SK-N-SH treated with all-trans-retinoic acid at 6 μM for 48 hours (cell line): ENCODE measurements around the gene C14orf119.

Experiments
- ATAC-seq: fragments of 200-7000 bp; cut with Tn5 transposase; 3 replicates; pipeline ENCODE4 v1.9.1; 2020; ENCODE audit warnings: mild to moderate bottlenecking, moderate library complexity
- ARNTL ChIP-seq: fragments of 450-650 bp; formaldehyde crosslinking; IDR thresholded peaks from 2 replicates; pipeline ENCODE4 v1.5.0; 2020; ENCODE audit warnings: low read depth, mild to moderate bottlenecking, moderate library complexity, borderline replicate concordance
- BACH2 ChIP-seq: fragments of 250-450 bp; sonication (Bioruptor Pico); IDR thresholded peaks from 2 replicates; pipeline ENCODE4 v1.9.0; 2021; ENCODE audit warnings: mild to moderate bottlenecking, borderline replicate concordance
- CSDC2 ChIP-seq: fragments of 250-450 bp; sonication (Bioruptor Pico); IDR thresholded peaks from 2 replicates; pipeline ENCODE4 v1.5.0; 2020; ENCODE audit warnings: mild to moderate bottlenecking, moderate library complexity
- ESRRG ChIP-seq: fragments of 250-450 bp; sonication (Bioruptor Pico); IDR thresholded peaks from 2 replicates; pipeline ENCODE4 v1.6.1; 2021; ENCODE audit warnings: mild to moderate bottlenecking
- GLIS3 ChIP-seq: fragments of 250-450 bp; sonication (Bioruptor Pico); IDR thresholded peaks from 2 replicates; pipeline ENCODE4 v1.5.0; 2020; ENCODE audit warnings: mild to moderate bottlenecking, moderate library complexity
- ISL1 ChIP-seq: fragments of 250-450 bp; sonication (Bioruptor Pico); IDR thresholded peaks from 2 replicates; pipeline ENCODE4 v2.1.2; 2022; ENCODE audit warnings: mild to moderate bottlenecking, moderate library complexity
- OSR1 ChIP-seq: fragments of 250-450 bp; sonication (Bioruptor Pico); IDR thresholded peaks from 2 replicates; pipeline ENCODE4 v1.8.0; 2022; ENCODE audit warnings: moderate library complexity, mild to moderate bottlenecking, inconsistent platforms
- PPARA ChIP-seq: fragments of 250-450 bp; sonication (Bioruptor Pico); IDR thresholded peaks from 2 replicates; pipeline ENCODE4 v1.5.0; 2020; ENCODE audit warnings: mild to moderate bottlenecking, borderline replicate concordance
- RARB ChIP-seq: fragments of 250-450 bp; sonication (Bioruptor Pico); IDR thresholded peaks from 2 replicates; pipeline ENCODE4 v1.8.0; 2021; ENCODE audit warnings: mild to moderate bottlenecking, moderate library complexity
- TCF4 ChIP-seq: fragments of 250-450 bp; sonication (Bioruptor Pico); IDR thresholded peaks from 2 replicates; pipeline ENCODE4 v1.8.0; 2021; ENCODE audit warnings: mild to moderate bottlenecking, moderate library complexity, borderline replicate concordance
- TOX ChIP-seq: fragments of 250-450 bp; sonication (Bioruptor Pico); IDR thresholded peaks from 2 replicates; pipeline ENCODE4 v1.8.0; 2021; ENCODE audit warnings: mild to moderate bottlenecking, moderate library complexity, borderline replicate concordance
- ZC3H10 ChIP-seq: fragments of 250-450 bp; sonication (Bioruptor Pico); IDR thresholded peaks from 2 replicates; pipeline ENCODE4 v1.5.1; 2021; ENCODE audit warnings: mild to moderate bottlenecking, moderate library complexity
- ZFP3 ChIP-seq: fragments of 250-450 bp; sonication (Bioruptor Pico); IDR thresholded peaks from 2 replicates; pipeline ENCODE4 v1.5.0; 2020; ENCODE audit warnings: mild to moderate bottlenecking, moderate library complexity
- ZFP30 ChIP-seq: fragments of 450-650 bp; formaldehyde crosslinking; IDR thresholded peaks from 2 replicates; pipeline ENCODE4 v1.5.0; 2022; ENCODE audit warnings: mild to moderate bottlenecking, moderate library complexity
- ZNF565 ChIP-seq: fragments of 450-650 bp; formaldehyde crosslinking; conservative IDR thresholded peaks from 2 replicates; pipeline ENCODE4 v1.5.0; 2020; ENCODE audit warnings: low read depth, mild to moderate bottlenecking, moderate library complexity
- ZNF70 ChIP-seq: fragments of 450-650 bp; formaldehyde crosslinking; IDR thresholded peaks from 2 replicates; pipeline ENCODE4 v1.5.0; 2020; ENCODE audit warnings: mild to moderate bottlenecking, moderate library complexity
- ZNF8 ChIP-seq: fragments of 450-650 bp; formaldehyde crosslinking; IDR thresholded peaks from 2 replicates; pipeline ENCODE4 v1.5.0; 2020; ENCODE audit warnings: mild to moderate bottlenecking, moderate library complexity
- TF ChIP-seq, protein P1 (sequence below): fragments of 250-450 bp; sonication (Bioruptor Pico); IDR thresholded peaks from 2 replicates; pipeline ENCODE4 v1.5.0; 2020; ENCODE audit warnings: mild to moderate bottlenecking, moderate library complexity
- TF ChIP-seq, protein P2 (sequence below): fragments of 250-450 bp; sonication (Bioruptor Pico); IDR thresholded peaks from 2 replicates; pipeline ENCODE4 v1.8.0; 2021; ENCODE audit warnings: low read depth, mild to moderate bottlenecking, moderate library complexity, borderline replicate concordance
- TF ChIP-seq, protein P3 (sequence below): fragments of 250-450 bp; sonication (Bioruptor Pico); IDR thresholded peaks from 2 replicates; pipeline ENCODE4 v1.5.1; 2020; ENCODE audit warnings: low read depth, mild to moderate bottlenecking, moderate library complexity
- TF ChIP-seq, protein P4 (sequence below): fragments of 250-450 bp; sonication (Bioruptor Pico); IDR thresholded peaks from 2 replicates; pipeline ENCODE4 v1.8.0; 2020; ENCODE audit warnings: mild to moderate bottlenecking, moderate library complexity, borderline replicate concordance

C14orf119 gene

DNA sequence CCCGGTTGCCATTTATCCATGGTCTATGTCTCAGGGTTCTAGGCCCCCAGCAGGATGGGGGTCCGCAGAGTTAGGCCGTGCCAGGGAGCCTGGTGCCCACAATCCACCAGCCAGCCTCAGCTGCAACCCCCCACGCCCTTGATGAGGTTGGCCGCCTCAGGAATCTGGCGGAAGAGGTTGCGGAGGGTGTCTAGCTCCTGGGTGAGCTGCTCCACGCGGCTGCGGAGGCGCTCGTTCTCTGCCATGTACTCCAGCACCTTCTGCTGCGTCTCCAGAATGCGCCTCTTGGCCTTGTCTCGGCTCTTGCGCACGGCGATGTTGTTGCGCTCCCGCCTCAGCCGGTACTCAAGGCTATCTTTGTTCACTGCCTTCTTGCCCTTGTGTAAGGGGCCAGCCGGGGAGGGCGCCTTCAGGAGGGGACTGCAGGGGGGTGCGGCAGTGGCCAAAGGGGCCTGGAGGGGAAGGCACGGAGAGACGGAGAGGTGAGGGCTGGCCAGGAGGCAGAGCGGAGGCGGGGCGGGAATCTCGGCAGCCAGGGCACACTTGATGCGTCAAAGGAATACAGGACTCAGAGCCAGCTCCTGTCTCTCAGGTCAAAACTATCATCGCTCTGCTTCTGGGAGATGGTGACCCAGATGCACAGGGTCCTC is 22.2 kb downstream of the C14orf119 start:
- no peak for ATAC-seq
- no peak for TF ChIP-seq TOX (CRISPR knock-in tag)
- no peak for TF ChIP-seq ZFP3
- TF ChIP-seq ARNTL (CRISPR knock-in tag): no peak
- TF ChIP-seq, protein P1, sequence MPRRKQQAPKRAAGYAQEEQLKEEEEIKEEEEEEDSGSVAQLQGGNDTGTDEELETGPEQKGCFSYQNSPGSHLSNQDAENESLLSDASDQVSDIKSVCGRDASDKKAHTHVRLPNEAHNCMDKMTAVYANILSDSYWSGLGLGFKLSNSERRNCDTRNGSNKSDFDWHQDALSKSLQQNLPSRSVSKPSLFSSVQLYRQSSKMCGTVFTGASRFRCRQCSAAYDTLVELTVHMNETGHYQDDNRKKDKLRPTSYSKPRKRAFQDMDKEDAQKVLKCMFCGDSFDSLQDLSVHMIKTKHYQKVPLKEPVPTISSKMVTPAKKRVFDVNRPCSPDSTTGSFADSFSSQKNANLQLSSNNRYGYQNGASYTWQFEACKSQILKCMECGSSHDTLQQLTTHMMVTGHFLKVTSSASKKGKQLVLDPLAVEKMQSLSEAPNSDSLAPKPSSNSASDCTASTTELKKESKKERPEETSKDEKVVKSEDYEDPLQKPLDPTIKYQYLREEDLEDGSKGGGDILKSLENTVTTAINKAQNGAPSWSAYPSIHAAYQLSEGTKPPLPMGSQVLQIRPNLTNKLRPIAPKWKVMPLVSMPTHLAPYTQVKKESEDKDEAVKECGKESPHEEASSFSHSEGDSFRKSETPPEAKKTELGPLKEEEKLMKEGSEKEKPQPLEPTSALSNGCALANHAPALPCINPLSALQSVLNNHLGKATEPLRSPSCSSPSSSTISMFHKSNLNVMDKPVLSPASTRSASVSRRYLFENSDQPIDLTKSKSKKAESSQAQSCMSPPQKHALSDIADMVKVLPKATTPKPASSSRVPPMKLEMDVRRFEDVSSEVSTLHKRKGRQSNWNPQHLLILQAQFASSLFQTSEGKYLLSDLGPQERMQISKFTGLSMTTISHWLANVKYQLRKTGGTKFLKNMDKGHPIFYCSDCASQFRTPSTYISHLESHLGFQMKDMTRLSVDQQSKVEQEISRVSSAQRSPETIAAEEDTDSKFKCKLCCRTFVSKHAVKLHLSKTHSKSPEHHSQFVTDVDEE (CRISPR knock-in tag): no peak
- TF ChIP-seq ISL1: no peak
- no peak for TF ChIP-seq ZNF70 (CRISPR knock-in tag)
- TF ChIP-seq, protein P2, sequence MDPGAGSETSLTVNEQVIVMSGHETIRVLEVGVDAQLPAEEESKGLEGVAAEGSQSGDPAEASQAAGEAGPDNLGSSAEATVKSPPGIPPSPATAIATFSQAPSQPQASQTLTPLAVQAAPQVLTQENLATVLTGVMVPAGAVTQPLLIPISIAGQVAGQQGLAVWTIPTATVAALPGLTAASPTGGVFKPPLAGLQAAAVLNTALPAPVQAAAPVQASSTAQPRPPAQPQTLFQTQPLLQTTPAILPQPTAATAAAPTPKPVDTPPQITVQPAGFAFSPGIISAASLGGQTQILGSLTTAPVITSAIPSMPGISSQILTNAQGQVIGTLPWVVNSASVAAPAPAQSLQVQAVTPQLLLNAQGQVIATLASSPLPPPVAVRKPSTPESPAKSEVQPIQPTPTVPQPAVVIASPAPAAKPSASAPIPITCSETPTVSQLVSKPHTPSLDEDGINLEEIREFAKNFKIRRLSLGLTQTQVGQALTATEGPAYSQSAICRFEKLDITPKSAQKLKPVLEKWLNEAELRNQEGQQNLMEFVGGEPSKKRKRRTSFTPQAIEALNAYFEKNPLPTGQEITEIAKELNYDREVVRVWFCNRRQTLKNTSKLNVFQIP (CRISPR knock-in tag): no peak
- TF ChIP-seq PPARA (CRISPR knock-in tag): no peak
- TF ChIP-seq ESRRG (CRISPR knock-in tag): no peak
- TF ChIP-seq BACH2 (CRISPR knock-in tag): no peak
- no peak for TF ChIP-seq ZNF8 (CRISPR knock-in tag)
- TF ChIP-seq, protein P3, sequence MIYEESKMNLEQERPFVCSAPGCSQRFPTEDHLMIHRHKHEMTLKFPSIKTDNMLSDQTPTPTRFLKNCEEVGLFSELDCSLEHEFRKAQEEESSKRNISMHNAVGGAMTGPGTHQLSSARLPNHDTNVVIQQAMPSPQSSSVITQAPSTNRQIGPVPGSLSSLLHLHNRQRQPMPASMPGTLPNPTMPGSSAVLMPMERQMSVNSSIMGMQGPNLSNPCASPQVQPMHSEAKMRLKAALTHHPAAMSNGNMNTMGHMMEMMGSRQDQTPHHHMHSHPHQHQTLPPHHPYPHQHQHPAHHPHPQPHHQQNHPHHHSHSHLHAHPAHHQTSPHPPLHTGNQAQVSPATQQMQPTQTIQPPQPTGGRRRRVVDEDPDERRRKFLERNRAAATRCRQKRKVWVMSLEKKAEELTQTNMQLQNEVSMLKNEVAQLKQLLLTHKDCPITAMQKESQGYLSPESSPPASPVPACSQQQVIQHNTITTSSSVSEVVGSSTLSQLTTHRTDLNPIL (CRISPR knock-in tag): no peak

DNA sequence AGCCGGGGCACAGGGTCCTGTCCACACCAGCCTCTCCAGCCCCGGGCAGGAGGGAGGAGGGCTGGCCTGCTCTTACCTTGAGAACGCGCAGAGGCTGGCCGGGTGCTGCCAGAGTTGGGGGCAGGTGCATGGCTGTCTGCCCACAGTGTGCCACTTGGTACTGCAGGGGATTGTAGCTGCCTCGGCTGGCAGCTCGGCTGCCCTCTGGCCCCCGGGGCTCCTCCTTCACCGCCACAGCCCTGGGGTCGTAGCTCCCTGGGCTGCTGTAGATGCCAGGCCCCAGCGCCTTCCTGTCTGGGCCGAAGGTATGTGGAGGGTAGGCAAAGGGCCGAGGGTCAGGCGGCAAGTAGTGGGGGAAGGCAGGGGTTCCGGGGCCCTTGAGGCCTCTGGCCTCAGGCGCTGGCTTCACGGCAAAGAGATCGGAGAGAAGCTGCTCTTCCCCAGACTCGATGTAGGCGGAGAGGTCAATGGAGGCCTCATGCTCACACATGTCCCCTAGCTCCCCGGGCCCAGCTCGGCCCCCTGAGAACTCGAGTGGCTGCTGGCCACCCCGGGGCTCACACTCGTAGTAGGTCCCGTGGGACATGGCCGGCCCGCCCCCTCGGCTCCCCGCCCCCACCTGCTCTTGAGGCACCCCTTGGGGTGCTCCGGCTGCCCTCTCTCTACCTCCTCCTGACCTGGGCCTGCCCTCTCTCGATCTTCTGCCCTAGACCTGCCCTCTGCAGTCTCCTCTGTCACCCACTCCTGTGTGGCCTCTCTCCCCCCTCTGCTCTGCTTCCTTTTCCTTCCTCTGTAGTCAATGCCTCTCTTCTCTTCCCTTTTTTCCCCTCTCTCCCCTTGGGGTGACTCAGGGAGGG is 23.4 kb downstream of the C14orf119 start, which contains the start of gene CEBPE:
Gene CEBPE, minus strand, starts transcription at position 750 of the 857 bp plus-strand sequence. Its CDS starts 164 bp downstream, at position 586.
- TF ChIP-seq ARNTL (CRISPR knock-in tag) (no peak), OSR1 (CRISPR knock-in tag) (no peak), ESRRG (CRISPR knock-in tag) (no peak)
- TF ChIP-seq, all 23 proteins: peak for 0
- no peak for ATAC-seq

DNA sequence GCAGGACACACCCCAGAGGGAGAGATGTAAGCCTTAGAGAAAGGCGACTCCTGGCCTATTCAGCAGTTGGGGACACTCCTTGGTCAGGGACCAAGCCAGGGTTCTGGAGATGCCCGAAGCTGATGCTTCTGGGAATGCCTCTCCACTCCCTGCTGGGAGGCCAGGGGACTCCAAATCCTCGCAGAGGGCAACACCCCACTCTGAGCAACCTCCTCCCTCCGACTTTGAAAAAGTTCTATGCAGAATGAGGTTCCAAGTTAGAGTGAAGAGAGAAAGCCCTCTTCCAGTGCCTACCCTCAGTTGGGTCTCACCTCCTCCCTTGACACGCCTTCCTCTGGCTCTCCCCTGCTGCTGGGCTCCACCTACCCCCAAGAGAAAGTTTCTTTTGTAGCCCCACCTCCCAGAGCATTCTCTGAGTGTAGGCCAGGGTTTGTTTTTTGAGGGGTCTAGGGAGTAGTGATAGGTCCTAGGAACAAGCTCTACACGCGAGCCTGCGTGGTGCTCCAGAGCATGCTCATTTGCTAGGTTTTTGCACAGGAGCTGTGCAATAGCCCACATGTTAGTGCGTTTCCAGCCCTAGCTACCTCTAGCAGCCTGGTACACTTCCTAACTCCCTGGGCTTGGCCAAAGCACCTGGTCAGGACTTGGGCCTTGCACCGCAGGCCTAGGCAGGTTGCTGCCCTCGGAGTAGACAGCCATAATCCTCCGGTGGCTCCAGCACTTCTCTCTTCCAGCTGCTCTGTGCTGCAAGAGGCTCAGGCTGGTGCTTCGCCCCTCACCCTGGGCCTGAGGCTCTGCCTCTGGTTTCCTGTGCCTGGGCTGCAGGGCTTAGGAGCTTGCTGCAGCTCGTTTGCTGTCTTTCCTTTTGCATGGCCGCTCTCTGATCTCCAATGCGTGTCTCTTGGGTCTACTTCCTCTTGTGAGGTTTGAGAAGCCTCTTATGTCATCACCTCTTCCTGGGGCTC is 24.3 kb downstream of the C14orf119 start:
- TF ChIP-seq ZNF70 (CRISPR knock-in tag) (no peak), ESRRG (CRISPR knock-in tag) (no peak), TOX (CRISPR knock-in tag) (no peak)
- ATAC-seq: no peak

DNA sequence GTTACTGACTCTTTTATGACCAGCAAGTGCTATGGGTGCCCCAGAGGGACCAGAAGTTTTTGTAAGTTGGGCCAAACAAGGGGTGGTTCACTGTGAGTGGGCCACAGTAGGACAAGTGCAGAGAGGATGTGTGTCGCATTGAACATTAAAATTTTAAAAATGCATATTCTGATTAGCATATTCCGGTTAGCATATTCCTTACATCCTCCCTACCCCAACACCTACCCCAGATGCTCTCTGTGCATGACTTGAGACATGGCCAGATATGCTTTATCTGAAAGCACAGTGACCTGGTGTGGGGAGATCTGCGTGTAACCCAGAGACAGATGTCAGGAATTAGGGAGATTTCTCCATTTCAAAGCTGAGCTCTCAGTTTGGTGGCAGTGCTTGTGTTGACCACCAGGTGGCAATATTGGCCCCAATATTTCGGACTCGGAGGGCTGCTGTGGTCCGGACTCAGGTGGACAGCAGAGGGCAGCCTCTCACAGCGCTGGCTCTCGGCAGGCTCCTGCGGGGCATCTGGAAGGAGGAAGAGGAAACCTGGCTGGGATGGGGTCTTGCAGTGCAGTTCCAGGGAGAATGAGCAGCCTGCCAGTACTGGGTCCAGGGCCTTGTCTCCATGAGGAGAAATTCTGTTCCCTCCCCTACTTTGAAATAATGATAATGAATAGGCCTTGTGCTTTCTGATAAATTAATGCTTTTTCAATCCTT is 25.4 kb downstream of the C14orf119 start:
- ATAC-seq: peak; percentile 96
- TF ChIP-seq ZFP3: no peak
- no peak for TF ChIP-seq ZNF8 (CRISPR knock-in tag)
- no peak for TF ChIP-seq ISL1
- TF ChIP-seq ZFP30: no peak
- TF ChIP-seq TCF4 (CRISPR knock-in tag): no peak; the same call in 1 of the 2 replicates
- TF ChIP-seq CSDC2: no peak
- no peak for TF ChIP-seq ARNTL (CRISPR knock-in tag)
- TF ChIP-seq, protein P4, sequence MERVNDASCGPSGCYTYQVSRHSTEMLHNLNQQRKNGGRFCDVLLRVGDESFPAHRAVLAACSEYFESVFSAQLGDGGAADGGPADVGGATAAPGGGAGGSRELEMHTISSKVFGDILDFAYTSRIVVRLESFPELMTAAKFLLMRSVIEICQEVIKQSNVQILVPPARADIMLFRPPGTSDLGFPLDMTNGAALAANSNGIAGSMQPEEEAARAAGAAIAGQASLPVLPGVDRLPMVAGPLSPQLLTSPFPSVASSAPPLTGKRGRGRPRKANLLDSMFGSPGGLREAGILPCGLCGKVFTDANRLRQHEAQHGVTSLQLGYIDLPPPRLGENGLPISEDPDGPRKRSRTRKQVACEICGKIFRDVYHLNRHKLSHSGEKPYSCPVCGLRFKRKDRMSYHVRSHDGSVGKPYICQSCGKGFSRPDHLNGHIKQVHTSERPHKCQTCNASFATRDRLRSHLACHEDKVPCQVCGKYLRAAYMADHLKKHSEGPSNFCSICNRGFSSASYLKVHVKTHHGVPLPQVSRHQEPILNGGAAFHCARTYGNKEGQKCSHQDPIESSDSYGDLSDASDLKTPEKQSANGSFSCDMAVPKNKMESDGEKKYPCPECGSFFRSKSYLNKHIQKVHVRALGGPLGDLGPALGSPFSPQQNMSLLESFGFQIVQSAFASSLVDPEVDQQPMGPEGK (CRISPR knock-in tag): no peak
- no peak for TF ChIP-seq OSR1 (CRISPR knock-in tag)
- no peak for TF ChIP-seq TOX (CRISPR knock-in tag)
- TF ChIP-seq GLIS3: no peak
- TF ChIP-seq ZC3H10: no peak
- TF ChIP-seq RARB: no peak
- TF ChIP-seq, protein P3 (CRISPR knock-in tag): no peak
- TF ChIP-seq ZNF565 (CRISPR knock-in tag): no peak
